ENCODE data around the gene PLCB4.

The PLCB4 gene

GRCh38 chr20:9109566-9109965, 40.7 kb downstream of the PLCB4 start:
- DNase-seq: no peak

GRCh38 chr20:9110365-9110764, 41.5 kb downstream of the PLCB4 start:
- no peak for DNase-seq

GRCh38 chr20:9110916-9111432, 42.1 kb downstream of the PLCB4 start:
- DNase-seq: no peak

GRCh38 chr20:9112541-9113515, 43.9 kb downstream of the PLCB4 start:
- DNase-seq: no peak

GRCh38 chr20:9114709-9115108, 45.8 kb downstream of the PLCB4 start:
- DNase-seq: no peak

- DNase-seq: no peak
Measured at GRCh38 chr20:9117548-9117947, 48.7 kb downstream of the PLCB4 start.

GRCh38 chr20:9119776-9120175, 50.9 kb downstream of the PLCB4 start:
- no peak for DNase-seq

- no peak for DNase-seq
Measured at GRCh38 chr20:9121211-9121610, 52.3 kb downstream of the PLCB4 start.

- DNase-seq: no peak
Measured at GRCh38 chr20:9122571-9122970, 53.7 kb downstream of the PLCB4 start.

- DNase-seq: no peak
Measured at GRCh38 chr20:9126527-9126926, 57.6 kb downstream of the PLCB4 start.

GRCh38 chr20:9128568-9128967, 59.7 kb downstream of the PLCB4 start:
- DNase-seq: no peak

GRCh38 chr20:9129756-9130155, 60.9 kb downstream of the PLCB4 start:
- DNase-seq: no peak

- no peak for DNase-seq
Measured at GRCh38 chr20:9130521-9130920, 61.6 kb downstream of the PLCB4 start.

GRCh38 chr20:9131841-9132240, 63.0 kb downstream of the PLCB4 start:
- no peak for DNase-seq

- DNase-seq: no peak
Measured at GRCh38 chr20:9134346-9134745, 65.5 kb downstream of the PLCB4 start.

- no peak for DNase-seq
Measured at GRCh38 chr20:9136114-9136513, 67.2 kb downstream of the PLCB4 start.

- DNase-seq: no peak
Measured at GRCh38 chr20:9137001-9137400, 68.1 kb downstream of the PLCB4 start.

- DNase-seq: no peak
Measured at GRCh38 chr20:9139106-9139833, 70.4 kb downstream of the PLCB4 start.

GRCh38 chr20:9140162-9140760, 71.4 kb downstream of the PLCB4 start:
- no peak for DNase-seq

- DNase-seq: no peak
Measured at GRCh38 chr20:9141070-9141469, 72.2 kb downstream of the PLCB4 start.

GRCh38 chr20:9141921-9142320, 73.0 kb downstream of the PLCB4 start:
- DNase-seq: no peak

GRCh38 chr20:9142809-9143208, 73.9 kb downstream of the PLCB4 start:
- no peak for DNase-seq

GRCh38 chr20:9143926-9144325, 75.0 kb downstream of the PLCB4 start:
- no peak for DNase-seq

Measured in T-helper 1 cell (primary cell).